ENCODE results near the gene FAM120B. TPM values are rescaled to one million over a fixed set of nuclear protein-coding genes. Genes with fewer than 3 reads are reported as not detected.
A peak's percentile ranks its signal among the peaks of the same experiment; 100 is the strongest.
"Not testable (repeated sequence)": the region's sequence is repeated elsewhere in the genome, so short reads cannot be mapped to it uniquely, and the experiment has no call there.

Gene FAM120B
- total and polyA plus RNA-seq, 5 experiments from 2014 or later, result 16.4 to 52.4 (median 34.7) TPM

GRCh38 chr6:170312876-170313275 lies 6.3 kb downstream of the FAM120B start:
- Mint-ChIP-seq H3K27me3 (no peaks in the 10 kb centered on the region), H3K9me3 (no peaks in the 10 kb centered on the region), H3K4me1 (peaks cover 40 to 83% (median 73%) of the 10 kb centered on the region in 4 donors), H3K36me3 (peaks cover 7 to 50% (median 8%) of the 10 kb centered on the region in 3 donors), H3K27ac (peak overlapping the region in 2 of 10 donors; percentile 15 to 56), H3K4me3 (peak overlapping the region in 2 of 10 donors; percentile 27 to 50)
- POLR2A ChIA-PET, result interaction anchor here (0.6 kb wide), 1 partner anchor 13 kb away, joined by 4 read pairs; no protein-coding TSS in a partner anchor
- DNase-seq (no peak), ATAC-seq (no peak)

- H3K27me3 Mint-ChIP-seq, result no peaks in the 10 kb centered on the region
- H3K27ac Mint-ChIP-seq, result peak overlapping the region in 3 of 10 donors; percentile 1 to 51 (median 17)
- ATAC-seq, result no peak
- POLR2A ChIA-PET, result interaction anchor here (0.6 kb wide), 1 partner anchor 12 kb away, joined by 4 read pairs; no protein-coding TSS in a partner anchor
- DNase-seq, result no peak
- H3K36me3 Mint-ChIP-seq, result peaks cover 8 to 53% (median 10%) of the 10 kb centered on the region in 3 donors
- peak overlapping the region in 2 of 10 donors; percentile 25 to 43 for H3K4me3 Mint-ChIP-seq
- peaks cover 33 to 74% (median 67%) of the 10 kb centered on the region in 4 donors for H3K4me1 Mint-ChIP-seq
- H3K9me3 Mint-ChIP-seq, result no peaks in the 10 kb centered on the region
These were observed 7.2 kb downstream of the FAM120B start for GRCh38 chr6:170313716-170314295.

GRCh38 chr6:170314983-170315382 lies 8.4 kb downstream of the FAM120B start:
- no peak for ATAC-seq

GRCh38 chr6:170316071-170316470 lies 9.5 kb downstream of the FAM120B start:
- H3K27me3 Mint-ChIP-seq, result no peaks in the 10 kb centered on the region
- ATAC-seq (peak; percentile 35 to 38), DNase-seq (no peak)
- H3K36me3 Mint-ChIP-seq, result peaks cover 8 to 70% (median 10%) of the 10 kb centered on the region in 3 donors
- POLR2A ChIA-PET, result interaction anchor here (0.7 kb wide), 1 partner anchor 30 kb away, joined by 3 read pairs; no protein-coding TSS in a partner anchor
- no peaks in the 10 kb centered on the region for H3K9me3 Mint-ChIP-seq
- peaks cover 33 to 75% (median 67%) of the 10 kb centered on the region in 4 donors for H3K4me1 Mint-ChIP-seq
- H3K27ac Mint-ChIP-seq, result peak overlapping the region in 2 of 10 donors; percentile 20 to 26
- no peak overlapping the region for H3K4me3 Mint-ChIP-seq

More at GRCh38 chr6:170314983-170315382, 8.4 kb downstream of the FAM120B start:
- no peak overlapping the region for H3K4me3 Mint-ChIP-seq
- no peaks in the 10 kb centered on the region for H3K9me3 Mint-ChIP-seq
- H3K4me1 Mint-ChIP-seq, result peaks cover 33 to 76% (median 68%) of the 10 kb centered on the region in 4 donors
- no peaks in the 10 kb centered on the region for H3K27me3 Mint-ChIP-seq
- DNase-seq, result no peak
- peaks cover 8 to 65% (median 10%) of the 10 kb centered on the region in 3 donors for H3K36me3 Mint-ChIP-seq
- POLR2A ChIA-PET, result no interaction called here
- H3K27ac Mint-ChIP-seq, result peak overlapping the region in 1 of 10 donors; percentile 71

GRCh38 chr6:170317076-170317475 lies 10.5 kb downstream of the FAM120B start:
- POLR2A ChIA-PET, result interaction anchor here (0.8 kb wide), 1 partner anchor 10 kb away, joined by 4 read pairs; the partner anchor contains the start of gene FAM120B
- no peak for ATAC-seq

GRCh38 chr6:170317718-170318117 lies 11.2 kb downstream of the FAM120B start:
- POLR2A ChIA-PET, result interaction anchor here (0.8 kb wide), 1 partner anchor 11 kb away, joined by 4 read pairs; the partner anchor contains the start of gene FAM120B
- DNase-seq, result no peak
- Mint-ChIP-seq H3K4me1 (peaks cover 34 to 71% (median 63%) of the 10 kb centered on the region in 4 donors), H3K27ac (peak overlapping the region in 2 of 10 donors; percentile 7 to 20), H3K4me3 (peak overlapping the region in 1 of 10 donors; percentile 54), H3K27me3 (no peaks in the 10 kb centered on the region), H3K36me3 (peaks cover 8 to 74% (median 10%) of the 10 kb centered on the region in 3 donors), H3K9me3 (no peaks in the 10 kb centered on the region)
- no peak for ATAC-seq

More at GRCh38 chr6:170317076-170317475, 10.5 kb downstream of the FAM120B start:
- Mint-ChIP-seq H3K27me3 (no peaks in the 10 kb centered on the region), H3K36me3 (peaks cover 8 to 71% (median 10%) of the 10 kb centered on the region in 3 donors), H3K4me1 (peaks cover 31 to 69% (median 64%) of the 10 kb centered on the region in 4 donors), H3K27ac (peak overlapping the region in 2 of 10 donors; percentile 20 to 23), H3K4me3 (peak overlapping the region in 1 of 10 donors; percentile 29), H3K9me3 (no peaks in the 10 kb centered on the region)
- no peak for DNase-seq

- Mint-ChIP-seq H3K27me3 (no peaks in the 10 kb centered on the region), H3K4me3 (no peak overlapping the region), H3K27ac (peak overlapping the region in 3 of 10 donors; percentile 18 to 84 (median 31)), H3K36me3 (peaks cover 20 to 91% (median 48%) of the 10 kb centered on the region in 3 donors), H3K9me3 (no peaks in the 10 kb centered on the region), H3K4me1 (peaks cover 9 to 29% (median 18%) of the 10 kb centered on the region in 4 donors)
- no peak for DNase-seq
- POLR2A ChIA-PET, result no interaction called here
- ATAC-seq, result no peak
These were observed 22.8 kb downstream of the FAM120B start for GRCh38 chr6:170329321-170329720.

GRCh38 chr6:170335199-170335598 lies 28.6 kb downstream of the FAM120B start:
- peaks cover 37 to 52% (median 48%) of the 10 kb centered on the region in 4 donors for H3K4me1 Mint-ChIP-seq
- H3K9me3 Mint-ChIP-seq, DNase-seq, ATAC-seq, H3K27me3 Mint-ChIP-seq, H3K27ac Mint-ChIP-seq, POLR2A ChIA-PET, H3K4me3 Mint-ChIP-seq: not testable (repeated sequence)
- H3K36me3 Mint-ChIP-seq, result peaks cover 19 to 86% (median 47%) of the 10 kb centered on the region in 3 donors

GRCh38 chr6:170344631-170345576 lies 38.3 kb downstream of the FAM120B start:
- no peaks in the 10 kb centered on the region for H3K9me3 Mint-ChIP-seq
- no peak overlapping the region for H3K4me3 Mint-ChIP-seq
- H3K36me3 Mint-ChIP-seq, result peaks cover 13 to 84% (median 24%) of the 10 kb centered on the region in 3 donors
- peak overlapping the region in 2 of 10 donors; percentile 42 to 58 for H3K27ac Mint-ChIP-seq
- ATAC-seq (no peak), DNase-seq (no peak)
- POLR2A ChIA-PET, result no interaction called here
- no peaks in the 10 kb centered on the region for H3K27me3 Mint-ChIP-seq
- H3K4me1 Mint-ChIP-seq, result peaks cover 15 to 19% (median 18%) of the 10 kb centered on the region in 4 donors

- Mint-ChIP-seq H3K9me3 (peaks cover 0 to 1% (median 0%) of the 10 kb centered on the region in 9 donors), H3K4me3 (no peak overlapping the region), H3K27me3 (no peaks in the 10 kb centered on the region), H3K4me1 (peaks cover 9 to 18% (median 14%) of the 10 kb centered on the region in 4 donors), H3K27ac (peak overlapping the region in 1 of 10 donors; percentile 42), H3K36me3 (peaks cover 13 to 86% (median 31%) of the 10 kb centered on the region in 3 donors)
- ATAC-seq (no peak), DNase-seq (no peak)
- POLR2A ChIA-PET, result no interaction called here
These were observed 39.1 kb downstream of the FAM120B start for GRCh38 chr6:170345662-170346061.

GRCh38 chr6:170346649-170347048 lies 40.1 kb downstream of the FAM120B start:
- Mint-ChIP-seq H3K27ac (no peak overlapping the region), H3K27me3 (no peaks in the 10 kb centered on the region), H3K9me3 (peaks cover 0 to 10% (median 4%) of the 10 kb centered on the region in 9 donors), H3K36me3 (peaks cover 20 to 89% (median 41%) of the 10 kb centered on the region in 3 donors), H3K4me3 (no peak overlapping the region), H3K4me1 (peaks cover 14 to 18% (median 15%) of the 10 kb centered on the region in 4 donors)
- ATAC-seq (no peak), DNase-seq (no peak)
- POLR2A ChIA-PET, result no interaction called here

- Mint-ChIP-seq H3K27me3 (no peaks in the 10 kb centered on the region), H3K36me3 (peaks cover 20 to 85% (median 45%) of the 10 kb centered on the region in 3 donors), H3K4me3 (no peak overlapping the region), H3K4me1 (peaks cover 14 to 18% (median 16%) of the 10 kb centered on the region in 4 donors), H3K9me3 (peaks cover 0 to 10% (median 5%) of the 10 kb centered on the region in 9 donors), H3K27ac (no peak overlapping the region)
- ATAC-seq, result no peak
- POLR2A ChIA-PET, result no interaction called here
- DNase-seq, result no peak
These were observed 40.5 kb downstream of the FAM120B start for GRCh38 chr6:170347091-170347490.

Measured in naive thymus-derived CD8-positive, alpha-beta T cell (primary cell).